CD4-positive, alpha-beta T cell treated with Interleukin-4 for 4 hours (primary cell): ENCODE data around the gene EFNA3.

Experiments
- DNase-seq: peaks from one replicate; pipeline ENCODE4 v3.0.0-alpha.2; 2020

The EFNA3 gene, protein sequence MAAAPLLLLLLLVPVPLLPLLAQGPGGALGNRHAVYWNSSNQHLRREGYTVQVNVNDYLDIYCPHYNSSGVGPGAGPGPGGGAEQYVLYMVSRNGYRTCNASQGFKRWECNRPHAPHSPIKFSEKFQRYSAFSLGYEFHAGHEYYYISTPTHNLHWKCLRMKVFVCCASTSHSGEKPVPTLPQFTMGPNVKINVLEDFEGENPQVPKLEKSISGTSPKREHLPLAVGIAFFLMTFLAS

GRCh38 chr1:155078469-155079209 is at the start of gene EFNA3:
EFNA3 (plus strand) TSS chr1:155078837; CDS start chr1:155078942, 105 bp downstream.
- peak; percentile 34 for DNase-seq

DNA sequence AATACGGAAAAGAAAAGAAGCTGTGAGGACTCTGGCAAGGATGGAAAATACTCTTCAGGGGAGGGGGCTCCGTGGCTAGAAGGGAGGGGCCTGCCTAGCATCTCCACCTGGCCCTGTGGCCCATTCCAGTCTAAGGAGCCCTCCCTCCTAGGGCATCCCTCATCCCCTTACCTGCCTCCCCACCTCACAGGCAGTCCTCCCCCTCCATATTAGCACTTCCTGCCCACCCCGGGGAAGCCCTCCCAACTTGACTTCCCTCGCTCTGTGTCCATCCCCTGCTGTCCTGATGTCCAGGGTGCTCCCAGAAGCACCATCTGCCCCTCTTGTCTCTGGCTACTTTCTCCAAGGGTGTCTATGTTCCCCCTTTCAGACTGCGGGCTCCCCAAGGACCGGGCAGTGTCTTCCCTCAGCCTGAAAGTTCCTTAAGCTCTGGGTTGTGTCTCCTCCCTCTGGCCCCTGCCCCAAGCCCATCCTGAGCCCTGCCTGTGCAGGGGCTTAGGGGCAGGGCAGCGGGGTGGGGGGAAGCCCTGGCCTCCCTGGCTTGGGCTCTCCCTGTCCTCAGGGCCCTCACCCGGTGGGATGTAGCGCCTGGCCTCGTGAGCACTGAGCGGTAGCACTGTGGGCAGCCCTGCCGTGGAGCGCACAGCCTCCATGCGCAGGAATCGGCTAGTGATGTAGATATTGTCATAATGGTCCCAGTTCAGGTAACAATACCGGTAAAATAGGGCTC is 49.0 kb upstream of the EFNA3 start:
- no peak for DNase-seq

DNA sequence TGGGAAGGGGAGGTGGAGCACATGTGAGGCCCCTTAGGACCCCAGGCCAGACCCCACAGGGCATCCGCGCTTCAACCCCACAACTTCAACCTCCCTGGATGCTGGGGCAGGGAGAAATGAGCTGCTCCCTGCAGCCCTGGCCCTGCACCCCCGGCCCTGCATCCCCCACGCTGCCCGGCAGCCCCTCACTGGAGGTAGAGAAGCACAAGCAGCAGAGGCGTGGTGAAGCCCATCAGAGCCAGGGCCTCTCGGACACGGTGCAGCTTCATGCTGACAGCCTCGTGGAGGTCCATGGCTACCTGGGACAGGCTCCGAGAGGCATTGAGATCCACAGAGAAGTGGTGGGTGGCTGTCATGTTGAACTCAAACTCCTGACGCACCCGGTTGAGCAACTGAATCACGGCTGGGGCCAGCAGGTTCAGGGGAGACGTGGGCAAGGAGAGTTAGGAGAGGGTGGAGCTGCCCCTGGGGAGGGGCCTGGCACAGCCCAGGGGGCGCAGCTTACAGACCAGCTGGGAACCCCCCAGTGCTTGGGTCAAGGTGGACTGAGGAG is 48.3 kb upstream of the EFNA3 start:
- DNase-seq = no peak

DNA sequence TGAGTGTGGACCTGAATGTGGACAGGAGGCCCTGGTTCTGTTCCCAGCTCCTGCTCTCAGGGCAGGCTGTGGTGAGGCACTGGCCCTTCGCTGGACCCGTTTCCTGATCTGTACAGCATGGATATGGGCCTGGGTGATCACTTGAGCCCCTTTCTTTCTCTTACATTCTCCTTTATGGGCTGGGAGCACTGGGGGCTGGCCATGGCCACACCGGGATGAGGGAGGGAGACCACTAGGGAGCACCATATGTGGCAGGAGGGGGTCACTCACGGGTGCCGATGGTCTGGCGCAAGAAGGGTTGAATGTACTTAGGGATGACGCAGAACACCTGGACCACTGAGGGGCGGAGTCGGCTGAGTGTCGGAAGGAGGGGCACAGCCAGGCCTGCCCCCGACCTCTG is 47.7 kb upstream of the EFNA3 start:
- DNase-seq = no peak

DNA sequence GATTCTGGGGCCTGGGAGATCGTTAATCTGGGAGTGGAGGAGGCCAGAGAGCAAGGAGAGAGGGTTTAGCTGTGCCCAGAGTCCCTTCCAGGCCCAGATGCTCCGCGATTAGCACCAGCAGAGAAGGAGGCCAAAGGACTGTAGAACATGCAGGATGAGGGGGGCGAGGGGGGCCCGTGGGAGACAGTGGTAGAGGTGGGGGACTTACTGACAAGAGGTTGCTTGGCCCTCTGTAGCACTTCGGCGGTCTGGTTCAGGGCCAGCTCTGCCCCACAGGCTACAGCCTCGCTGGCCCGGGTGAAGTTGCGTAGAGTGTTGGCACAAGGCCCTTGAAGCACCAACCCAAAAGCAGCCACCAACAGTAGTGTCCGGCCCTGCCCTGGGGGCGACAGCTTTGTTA is 45.8 kb upstream of the EFNA3 start:
- no peak for DNase-seq

DNA sequence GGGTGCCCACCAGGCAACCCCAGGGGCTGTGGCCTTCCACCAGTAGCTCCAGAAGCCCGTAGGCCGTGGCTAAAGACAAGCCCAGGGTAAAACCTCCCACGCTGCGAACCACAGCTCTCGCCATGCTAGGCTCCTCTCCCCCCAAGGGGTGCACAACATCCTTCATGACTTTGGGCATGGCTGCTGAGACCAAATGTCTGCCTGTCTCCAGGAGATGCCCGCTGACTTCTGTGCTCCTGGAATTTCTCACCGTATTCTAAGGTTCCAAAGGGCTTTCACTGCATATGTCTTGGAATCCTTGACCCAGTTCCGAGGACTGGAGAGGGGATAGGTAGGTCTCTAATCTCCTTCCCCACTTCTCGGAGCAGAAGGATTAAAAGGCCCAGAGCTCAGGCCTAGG is 45.1 kb upstream of the EFNA3 start, which contains the start of the genes DCST1 and DCST2:
Gene DCST1 (plus strand): TSS at position 301 of the 400 bp plus-strand sequence. CDS start 213 bp downstream, outside the sequence.
Gene DCST2 (minus strand): TSS at position 258 of the 400 bp plus-strand sequence. CDS start 80 bp downstream, at position 178.
- DNase-seq = no peak

GRCh38 chr1:155034318-155035208 is 44.1 kb upstream of the EFNA3 start:
- DNase-seq = no peak

DNA sequence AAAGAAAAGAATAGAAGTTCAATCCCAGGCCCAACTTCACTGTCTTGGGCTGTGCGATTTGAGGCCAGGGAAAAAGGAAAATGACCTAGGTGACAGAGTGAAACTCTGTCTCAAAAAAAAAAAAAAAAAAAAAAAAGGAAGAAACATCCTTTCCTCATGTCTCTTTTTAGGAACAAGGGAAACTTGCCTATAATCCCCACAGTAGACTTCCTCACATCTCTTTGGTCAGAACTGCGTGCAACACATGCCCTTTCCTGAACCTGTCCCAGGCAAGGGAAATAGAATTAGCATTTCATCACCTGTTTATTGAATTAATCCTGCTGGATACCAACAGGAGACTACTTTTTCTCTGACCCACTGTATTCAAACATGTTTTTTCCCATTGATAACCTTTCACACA is 42.7 kb upstream of the EFNA3 start:
- DNase-seq = no peak

DNA sequence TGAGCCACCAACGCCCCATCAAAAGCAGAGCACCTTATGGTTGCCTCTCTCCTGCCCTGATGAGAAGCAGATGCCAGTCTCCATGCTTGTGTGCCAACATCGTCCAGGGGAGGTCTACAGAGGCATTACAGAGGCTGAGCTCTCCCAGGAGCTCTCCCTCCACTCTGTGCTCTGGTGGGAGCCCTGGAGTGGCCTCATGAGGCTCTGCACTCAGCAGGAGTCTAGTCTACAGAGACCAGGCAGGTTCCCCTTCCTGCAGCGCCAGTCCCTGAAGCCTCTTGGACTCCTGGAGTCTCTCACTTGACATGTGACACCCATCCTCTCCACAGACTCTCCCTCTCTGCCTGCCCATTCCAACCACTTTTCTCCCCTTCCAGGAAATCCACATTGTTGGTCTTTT is 41.6 kb upstream of the EFNA3 start:
- no peak for DNase-seq

- DNase-seq = no peak
These were observed 40.7 kb upstream of the EFNA3 start for GRCh38 chr1:155037851-155038441.

DNA sequence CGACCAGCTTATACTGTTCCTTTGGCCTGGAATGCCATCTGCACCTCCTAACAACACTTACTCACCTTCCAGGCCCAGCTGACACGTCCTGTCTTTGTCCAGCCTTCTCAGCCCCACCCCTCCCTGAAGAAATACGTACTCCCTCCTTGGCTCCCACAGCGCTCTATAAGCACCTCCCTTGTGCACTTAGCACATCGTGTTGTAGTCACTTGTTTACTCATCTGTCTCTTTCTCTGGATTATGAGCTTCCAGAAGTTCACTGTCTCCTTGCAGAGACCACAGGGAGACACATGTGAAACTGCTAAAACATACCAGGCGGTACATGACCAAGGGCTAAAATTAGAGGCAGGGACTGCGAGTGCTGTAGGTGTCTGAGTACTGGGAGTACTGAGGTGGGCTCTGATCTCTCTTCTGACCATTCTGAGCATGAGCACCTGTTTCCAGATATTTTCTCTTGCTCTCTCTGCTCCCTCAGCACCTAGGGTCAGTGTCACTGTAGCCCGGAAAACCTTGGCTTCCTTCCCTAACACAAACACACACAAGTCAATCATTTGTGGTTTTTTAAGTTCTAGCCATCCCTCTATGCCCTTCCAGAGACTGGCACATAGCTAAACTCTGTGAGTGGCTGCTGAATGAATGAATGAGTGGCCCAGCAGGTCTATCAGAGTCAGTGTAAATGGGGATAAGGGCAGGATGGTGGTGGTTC is 39.9 kb upstream of the EFNA3 start:
- no peak for DNase-seq

DNA sequence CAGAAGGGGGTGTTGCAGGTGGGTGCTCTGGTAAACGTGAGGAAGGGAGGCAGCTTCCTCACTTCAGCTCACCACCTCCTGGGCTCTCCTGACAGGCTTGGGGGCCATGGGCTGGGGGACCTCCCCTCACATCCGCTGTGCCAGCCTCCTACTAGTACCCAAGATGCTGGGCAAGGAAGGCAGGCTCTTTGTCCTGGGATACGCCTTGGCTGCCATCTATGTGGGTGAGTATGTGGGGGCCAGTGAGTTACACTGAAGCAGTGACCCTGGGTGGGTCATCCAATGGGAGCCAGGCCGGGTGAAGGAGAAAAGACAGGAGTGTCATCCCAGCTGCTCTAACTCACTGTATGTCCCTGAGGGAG is 39.3 kb upstream of the EFNA3 start:
- no peak for DNase-seq

DNA sequence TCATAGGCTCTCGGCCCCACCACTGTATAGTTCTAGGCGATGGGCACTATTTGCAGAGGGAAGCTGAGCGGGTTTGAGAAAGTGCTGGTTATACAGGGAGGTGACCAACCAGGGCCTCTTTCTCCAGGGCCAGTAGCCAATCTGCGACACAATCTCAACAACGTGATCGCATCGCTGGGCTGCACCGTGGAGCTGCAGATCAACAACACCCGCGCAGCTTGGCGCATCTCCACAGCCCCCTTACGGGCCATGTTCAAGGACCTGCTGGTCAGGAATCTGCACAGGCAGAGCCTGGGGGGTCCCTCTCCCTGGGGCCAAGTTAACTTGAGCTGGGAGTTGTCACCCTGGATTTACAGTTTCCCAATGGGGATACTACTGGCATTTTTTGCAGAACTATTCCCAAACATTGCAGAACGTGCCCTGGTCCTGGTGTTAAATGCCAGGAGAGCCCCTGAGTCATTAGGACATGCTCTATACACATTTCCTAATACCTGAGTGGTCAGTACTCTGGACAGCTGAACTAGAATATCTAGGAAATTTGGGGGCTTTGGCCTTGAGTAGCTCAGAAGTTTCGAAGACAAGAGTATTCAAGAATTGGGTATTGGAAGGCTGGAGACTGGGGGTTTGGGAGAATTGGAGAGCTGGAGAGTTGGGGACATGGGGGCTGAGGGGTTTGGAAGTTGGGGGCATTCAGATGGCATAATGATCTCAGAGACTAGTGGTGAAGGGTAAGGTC is 38.1 kb upstream of the EFNA3 start:
- DNase-seq = no peak

DNA sequence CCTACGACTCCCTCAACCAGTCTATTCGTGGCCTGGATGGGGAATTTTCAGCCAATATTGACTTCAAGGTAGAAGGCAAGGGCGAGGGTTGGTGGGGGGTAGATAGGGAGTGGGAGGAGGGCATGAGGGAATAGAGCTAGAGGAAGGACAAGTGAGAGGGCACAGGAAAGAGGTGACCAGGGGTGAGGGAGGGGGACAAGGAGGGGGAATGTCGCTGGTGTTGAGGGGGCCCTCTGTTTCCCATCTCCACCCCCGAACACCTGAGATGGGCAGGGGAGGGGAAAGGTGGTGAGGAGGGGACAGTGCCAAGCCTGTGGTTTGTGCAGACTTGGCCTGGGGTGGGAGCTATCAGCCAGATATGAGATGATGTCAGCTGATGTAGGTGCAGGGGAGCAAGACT is 35.8 kb upstream of the EFNA3 start:
- no peak for DNase-seq

DNA sequence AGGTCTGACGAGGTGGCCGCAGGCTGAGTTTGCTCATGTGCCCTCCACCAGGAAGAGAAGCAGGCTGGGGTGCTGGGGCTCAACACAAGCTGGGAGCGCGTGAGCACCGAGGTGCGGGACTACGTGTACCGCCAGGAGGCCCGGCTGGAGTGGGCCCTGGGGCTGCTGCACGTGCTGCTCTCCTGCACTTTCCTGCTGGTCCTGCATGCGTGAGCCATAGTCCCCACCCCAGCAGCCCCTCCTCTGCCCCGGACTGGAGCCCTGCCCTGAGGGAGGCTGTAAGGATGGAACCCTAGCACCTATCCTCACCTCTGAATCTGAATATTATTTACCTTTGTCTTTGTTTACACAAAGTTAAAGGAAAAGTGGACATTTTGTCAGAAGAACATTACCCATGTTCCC is 35.3 kb upstream of the EFNA3 start:
- no peak for DNase-seq

- no peak for DNase-seq
These were observed 34.8 kb upstream of the EFNA3 start for GRCh38 chr1:155043793-155044192.

GRCh38 chr1:155044365-155044764 is 34.3 kb upstream of the EFNA3 start:
- no peak for DNase-seq

- DNase-seq = peak; percentile 70
These were observed 33.6 kb upstream of the EFNA3 start for GRCh38 chr1:155044812-155045657.
